CD4-positive, alpha-beta T cell treated with Interleukin-4 for 4 hours (primary cell): ENCODE results near the gene IGSF22.
A peak's percentile ranks its signal among the peaks of the same experiment; 100 is the strongest.
"Not testable (repeated sequence)": the region's sequence is repeated elsewhere in the genome, so short reads cannot be mapped to it uniquely, and the experiment has no call there.

Source experiments
- DNase-seq: peaks from one replicate; pipeline ENCODE4 v3.0.0-alpha.2; 2020

Gene IGSF22

GRCh38 chr11:18709414-18709813, 16.6 kb downstream of the IGSF22 start:
- DNase-seq, result no peak

- no peak for DNase-seq
Observed at GRCh38 chr11:18707811-18708340, 18.1 kb downstream of the IGSF22 start.

GRCh38 chr11:18706330-18707243, 19.4 kb downstream of the IGSF22 start:
- DNase-seq, result peak; percentile 56

- DNase-seq, result no peak
Observed at GRCh38 chr11:18705651-18706281, 20.2 kb downstream of the IGSF22 start.

GRCh38 chr11:18704698-18705097, 21.3 kb downstream of the IGSF22 start:
- no peak for DNase-seq

GRCh38 chr11:18704045-18704645, 21.8 kb downstream of the IGSF22 start:
- DNase-seq, result no peak

GRCh38 chr11:18703001-18703763, 22.8 kb downstream of the IGSF22 start:
- DNase-seq, result no peak

GRCh38 chr11:18701614-18702216, 24.3 kb downstream of the IGSF22 start:
- DNase-seq, result no peak

GRCh38 chr11:18700872-18701271, 25.1 kb downstream of the IGSF22 start:
- no peak for DNase-seq

- DNase-seq, result no peak
Observed at GRCh38 chr11:18700375-18700774, 25.6 kb downstream of the IGSF22 start.

- no peak for DNase-seq
Observed at GRCh38 chr11:18699848-18700261, 26.1 kb downstream of the IGSF22 start.

- DNase-seq, result no peak
Observed at GRCh38 chr11:18699269-18699596, 26.8 kb downstream of the IGSF22 start.

- DNase-seq, result peak; percentile 93
Observed at GRCh38 chr11:18698341-18699268, 27.4 kb downstream of the IGSF22 start, which contains the start of gene TMEM86A. Gene TMEM86A, plus strand, starts transcription at chr11:18698779. Its CDS starts 108 bp downstream, at chr11:18698887.

GRCh38 chr11:18697576-18697975, 28.4 kb downstream of the IGSF22 start:
- no peak for DNase-seq

GRCh38 chr11:18696638-18697225, 29.3 kb downstream of the IGSF22 start:
- no peak for DNase-seq

GRCh38 chr11:18692941-18693760, 32.8 kb downstream of the IGSF22 start:
- no peak for DNase-seq

GRCh38 chr11:18691467-18692140, 34.4 kb downstream of the IGSF22 start:
- DNase-seq, result not testable (repeated sequence)

GRCh38 chr11:18684267-18684666, 41.7 kb downstream of the IGSF22 start:
- DNase-seq, result no peak

- DNase-seq, result no peak
Observed at GRCh38 chr11:18682466-18682865, 43.5 kb downstream of the IGSF22 start.
